ENCODE measurements around the gene DHRS12.

- TF ChIP-seq POLR2A (IDR thresholded peaks at IDR 0.05; ENCODE audit: low read depth, low read length) (no peak), POLR2AphosphoS5 (IDR thresholded peaks at IDR 0.05; ENCODE audit: low read depth, low read length) (no peak), SPI1 (IDR thresholded peaks at IDR 0.05; ENCODE audit: low read depth, low read length) (no peak), TAF1 (IDR thresholded peaks at IDR 0.05; ENCODE audit: low read depth, low read length) (no peak), PAX5 (IDR thresholded peaks at IDR 0.05; ENCODE audit: insufficient read depth, low read length, severe bottlenecking) (no peak), POU2F2 (IDR thresholded peaks at IDR 0.05; ENCODE audit: low read depth, low read length) (no peak)
Measured at GRCh38 chr13:51811920-51812451, 8.0 kb upstream of the DHRS12 start.
